DOHH2 (cell line): ENCODE measurements around the gene COX7B2.

Experiments used
- EZH2phosphoT487 ChIP-seq: fragments of 200-600 bp; sonication (generic); IDR thresholded peaks from 2 replicates; pipeline ENCODE4 v1.6.1; 2017; ENCODE audit warnings: borderline replicate concordance, mild to moderate bottlenecking, antibody characterized with exemption, low read length, moderate library complexity, mixed read lengths
- TF ChIP-seq, protein P1 (sequence below): fragments of 200-600 bp; sonication (generic); IDR thresholded peaks from one replicate; pipeline ENCODE4 v1.5.1; 2014; ENCODE audit warnings: antibody characterized with exemption, mild to moderate bottlenecking, low read depth, low read length; ENCODE audit not compliant: poor library complexity, severe bottlenecking

DNA sequence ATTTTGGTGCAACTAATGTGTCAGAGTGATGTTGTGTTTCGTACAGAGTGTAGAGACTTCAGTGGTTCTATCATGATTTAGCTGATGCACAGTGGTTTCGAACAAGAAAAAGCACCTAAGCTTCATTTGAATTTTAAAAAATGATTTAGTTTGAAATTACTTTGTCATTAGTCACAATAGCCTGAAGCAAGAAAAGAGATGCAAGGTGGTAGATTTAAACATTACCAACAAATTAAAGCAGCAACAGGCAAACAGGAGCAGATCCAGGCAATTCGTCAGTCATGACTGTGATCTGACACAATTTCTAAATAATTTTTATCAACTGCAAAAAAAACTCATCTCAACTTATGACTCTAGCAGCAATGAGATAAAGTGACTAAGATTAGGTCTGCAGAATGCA lies 24.6 kb upstream of the COX7B2 start:
- TF ChIP-seq, protein P1, sequence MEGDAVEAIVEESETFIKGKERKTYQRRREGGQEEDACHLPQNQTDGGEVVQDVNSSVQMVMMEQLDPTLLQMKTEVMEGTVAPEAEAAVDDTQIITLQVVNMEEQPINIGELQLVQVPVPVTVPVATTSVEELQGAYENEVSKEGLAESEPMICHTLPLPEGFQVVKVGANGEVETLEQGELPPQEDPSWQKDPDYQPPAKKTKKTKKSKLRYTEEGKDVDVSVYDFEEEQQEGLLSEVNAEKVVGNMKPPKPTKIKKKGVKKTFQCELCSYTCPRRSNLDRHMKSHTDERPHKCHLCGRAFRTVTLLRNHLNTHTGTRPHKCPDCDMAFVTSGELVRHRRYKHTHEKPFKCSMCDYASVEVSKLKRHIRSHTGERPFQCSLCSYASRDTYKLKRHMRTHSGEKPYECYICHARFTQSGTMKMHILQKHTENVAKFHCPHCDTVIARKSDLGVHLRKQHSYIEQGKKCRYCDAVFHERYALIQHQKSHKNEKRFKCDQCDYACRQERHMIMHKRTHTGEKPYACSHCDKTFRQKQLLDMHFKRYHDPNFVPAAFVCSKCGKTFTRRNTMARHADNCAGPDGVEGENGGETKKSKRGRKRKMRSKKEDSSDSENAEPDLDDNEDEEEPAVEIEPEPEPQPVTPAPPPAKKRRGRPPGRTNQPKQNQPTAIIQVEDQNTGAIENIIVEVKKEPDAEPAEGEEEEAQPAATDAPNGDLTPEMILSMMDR = no peak
- no peak for TF ChIP-seq EZH2phosphoT487
